K562 (cell line): ENCODE results near the gene MAP1LC3B2. TPM values are rescaled to one million over a fixed set of nuclear protein-coding genes. Genes with fewer than 3 reads are reported as not detected.

Source experiments
- ATAC-seq: fragments of 200-7000 bp; cut with Tn5 transposase; 3 replicates; pipeline ENCODE4 v1.9.1; 2020; ENCODE audit warnings: moderate library complexity
- BruUV-seq: library from RNA; stranded (reverse); fragments of 400-500 nt; replicated peaks from 2 replicates; lab custom pipeline; 2021; lab: Mats Ljungman, UMichigan
- CTCF ChIA-PET: fragments of 300-600 bp; formaldehyde crosslinking; extraction: SDS; loops from one replicate; lab custom pipeline; 2021; ENCODE audit warnings: low intra/inter-chr PET ratio; lab: Yijun Ruan, JAX
- POLR2A ChIA-PET: fragments of 300-600, 350-650 bp; sonication (Branson Sonifier 250); formaldehyde crosslinking; extraction: SDS; loops from one replicate; lab custom pipeline; 2021; ENCODE audit warnings: antibody characterized with exemption, inconsistent platforms; lab: Yijun Ruan, JAX
- DNase-seq, 4 experiments: peaks; one replicate each; pipeline versions ENCODE4 v3.0.0 to v3.0.0-alpha.2; 2011 to 2018; ENCODE audit warnings: low spot score in 3 of 4, mixed read lengths in 3 of 4; ENCODE audit errors: extremely low read depth in 1 of 4
- FAIRE-seq: peaks from 2 replicates; lab custom pipeline; 2011; peaks lifted over from hg19 to GRCh38; lab: Jason Lieb, UNC
- H2AFZ ChIP-seq: 2 replicates; pipeline ENCODE4 v1.6.0; 2011; ENCODE audit warnings: low read depth, low read length, control low read depth, inconsistent platforms
- H3K27ac ChIP-seq: fragments of 200-600 bp; 3 replicates; pipeline ENCODE4 v1.8.0; 2011; ENCODE audit warnings: low read depth, mild to moderate bottlenecking, control low read depth, inconsistent platforms, low read length, moderate library complexity, mixed read lengths; ENCODE audit errors: extremely low read depth
- H3K27me3 ChIP-seq, 2 experiments: fragments of 300-600 bp in 1 of 2; 2 replicates in 1 of 2; 3 replicates in 1 of 2; pipeline versions ENCODE4 v1.6.0 to v1.8.0; 2011; ENCODE audit warnings: inconsistent platforms in 2 of 2, low read length in 2 of 2, mild to moderate bottlenecking in 1 of 2, mixed read lengths in 1 of 2, moderate library complexity in 1 of 2; ENCODE audit not compliant: control insufficient read depth in 2 of 2, insufficient read depth in 2 of 2
- H3K36me3 ChIP-seq: fragments of 300-600 bp; 3 replicates; pipeline ENCODE4 v1.8.0; 2011; ENCODE audit warnings: mild to moderate bottlenecking, low read length, inconsistent platforms; ENCODE audit not compliant: control insufficient read depth, insufficient read depth
- H3K4me1 ChIP-seq, 2 experiments: fragments of 200-600 bp in 1 of 2; replicated peaks in 1 of 2; 2 replicates in 1 of 2; 3 replicates in 1 of 2; pipeline versions ENCODE4 v1.5.1 to v1.8.0; 2011; ENCODE audit warnings: inconsistent platforms in 2 of 2, low read length in 2 of 2, mild to moderate bottlenecking in 1 of 2, mixed read lengths in 1 of 2, moderate library complexity in 1 of 2; ENCODE audit not compliant: control insufficient read depth in 2 of 2, insufficient read depth in 2 of 2
- H3K4me2 ChIP-seq: 2 replicates; pipeline ENCODE4 v1.6.1; 2011; ENCODE audit warnings: low read length, control low read depth, inconsistent platforms, mixed read lengths; ENCODE audit not compliant: insufficient read depth
- H3K4me3 ChIP-seq: fragments of 200-600 bp; sonication (generic), shearing (Covaris generic); 2 replicates; pipeline ENCODE4 v1.5.1; 2016; ENCODE audit warnings: control low read depth, inconsistent platforms
- H3K79me2 ChIP-seq: fragments of 200-600 bp; 3 replicates; pipeline ENCODE4 v1.8.0; 2011; ENCODE audit warnings: low read length, inconsistent platforms; ENCODE audit not compliant: control insufficient read depth, insufficient read depth
- H3K9ac ChIP-seq, 2 experiments: 2 replicates each; pipeline versions ENCODE4 v1.6.0 to v1.6.1; 2011; ENCODE audit warnings: low read depth in 2 of 2, low read length in 2 of 2, control low read depth in 1 of 2, inconsistent platforms in 1 of 2, mild to moderate bottlenecking in 1 of 2, mixed read lengths in 1 of 2; ENCODE audit not compliant: insufficient read depth in 1 of 2
- H3K9me1 ChIP-seq: one replicate; pipeline ENCODE4 v1.6.0; 2011; ENCODE audit warnings: inconsistent platforms, mild to moderate bottlenecking, low read length, moderate library complexity; ENCODE audit not compliant: control insufficient read depth, insufficient read depth
- H3K9me3 ChIP-seq: replicated peaks from 2 replicates; pipeline ENCODE4 v1.5.1; 2011; ENCODE audit warnings: low read depth, low read length, inconsistent platforms; ENCODE audit not compliant: control insufficient read depth, insufficient read depth
- H4K20me1 ChIP-seq: replicated peaks from 2 replicates; pipeline ENCODE4 v1.6.1; 2011; ENCODE audit warnings: low read length, inconsistent platforms, mixed read lengths; ENCODE audit not compliant: control insufficient read depth, insufficient read depth
- CTCF ChIP-seq, 3 experiments: IDR thresholded peaks in 2 of 3; conservative IDR thresholded peaks in 1 of 3; 2 replicates each; pipeline ENCODE4 v1.5.1; 2011 to 2012; ENCODE audit warnings: low read length in 3 of 3, mild to moderate bottlenecking in 3 of 3, control low read depth in 2 of 3, improper control_type of control experiment in 1 of 3, inconsistent platforms in 1 of 3, low read depth in 1 of 3, mixed read lengths in 1 of 3, moderate library complexity in 1 of 3; ENCODE audit not compliant: insufficient read depth in 2 of 3
- ETV5 ChIP-seq: sonication (generic); formaldehyde crosslinking; IDR thresholded peaks from 2 replicates; pipeline ENCODE4 v1.4.0; 2020; ENCODE audit warnings: low read depth, mild to moderate bottlenecking, missing genetic modification reagents
- HINFP ChIP-seq: fragments of 450-650 bp; conservative IDR thresholded peaks from 2 replicates; pipeline ENCODE4 v1.6.1; 2016; ENCODE audit warnings: missing genetic modification characterization, low read depth, mild to moderate bottlenecking, control low read depth, missing compliant biosample characterization
- ID3 ChIP-seq, 2 experiments: fragments of 250-450 bp in 1 of 2; fragments of 450-650 bp in 1 of 2; sonication (Bioruptor Pico) in 1 of 2; IDR thresholded peaks; 2 replicates each; pipeline versions ENCODE4 v1.6.1 to v1.8.0; 2016 to 2021; ENCODE audit warnings: mild to moderate bottlenecking in 2 of 2, moderate library complexity in 2 of 2, missing compliant biosample characterization in 1 of 2, missing genetic modification characterization in 1 of 2
- LCOR ChIP-seq: sonication (generic); formaldehyde crosslinking; IDR thresholded peaks from 2 replicates; pipeline ENCODE4 v1.8.0; 2022; ENCODE audit warnings: mild to moderate bottlenecking, missing genetic modification reagents
- LEF1 ChIP-seq: fragments of 450-650 bp; IDR thresholded peaks from 2 replicates; pipeline ENCODE4 v1.6.1; 2016; ENCODE audit warnings: mild to moderate bottlenecking
- MCM7 ChIP-seq, 2 experiments: fragments of 450-650 bp; IDR thresholded peaks; 2 replicates each; pipeline ENCODE4 v1.6.1; 2016 to 2018
- PCBP1 ChIP-seq: fragments of 200-400 bp; formaldehyde crosslinking; IDR thresholded peaks from 2 replicates; pipeline ENCODE4 v1.6.1; 2018; ENCODE audit warnings: mild to moderate bottlenecking, low read depth, low read length; ENCODE audit not compliant: poor library complexity, severe bottlenecking
- WGBS: fragments of 100-300 bp; shearing (Covaris generic); methylation state at CpG from one replicate; pipeline ENCODE4 v1.1.6; 2016; ENCODE audit warnings: low coverage, mixed read lengths; ENCODE audit not compliant: insufficient coverage; ENCODE audit errors: missing lambda C conversion rate; 5-methylcytosine and 5-hydroxymethylcytosine counted together
- in situ Hi-C: fragments of 300-500 bp; cut with MboI; formaldehyde crosslinking; loops from 4 replicates; pipeline ENCODE4 v1.15.0; 2018; ENCODE audit warnings: inconsistent platforms, mixed read lengths
- intact Hi-C: fragments of 100-400 bp; cut with micrococcal nuclease; formaldehyde crosslinking; loops from 2 replicates; pipeline ENCODE4 v1.14.2; 2022
- polyA plus RNA-seq, 8 experiments: library from polyadenylated mRNA; depleted of rRNA in 4 of 8; stranded (reverse) in 5 of 8; unstranded in 3 of 8; fragments of >200 nt; fragmentation: Nextera tagmentation in 2 of 8; fragmentation: Illumina TruSeq in 1 of 8; extraction: Ambion mirVana in 2 of 8; extraction: Trizol in 1 of 8; gene quantifications; 2 replicates each; pipeline versions ENCODE4 v1.2.1 to v1.2.3, GENCODE V29; 2011 to 2014; ENCODE audit warnings: inconsistent platforms in 1 of 8, missing spikeins in 1 of 8
- total RNA-seq, 7 experiments: library from RNA; depleted of rRNA in 6 of 7; stranded (reverse); fragments of >200 nt in 6 of 7; fragmentation: Illumina TruSeq in 2 of 7; extraction: Trizol in 2 of 7; gene quantifications; 2 replicates each; pipeline versions ENCODE4 v1.2.1 to v1.2.3, GENCODE V29; 2011 to 2021; ENCODE audit warnings: low replicate concordance in 1 of 7
- TF ChIP-seq, protein P1 (sequence below): sonication (generic); formaldehyde crosslinking; IDR thresholded peaks from 2 replicates; pipeline ENCODE4 v1.8.0; 2022; ENCODE audit warnings: mild to moderate bottlenecking, low read depth, missing genetic modification reagents

MAP1LC3B2 gene
- total and polyA plus RNA-seq, 9 of the 15 experiments (the other 6 are each of a cell fraction or from before 2014, with no cell fraction given), result 0.53 to 2.8 (median 0.76) TPM; not detected in 2

DNA sequence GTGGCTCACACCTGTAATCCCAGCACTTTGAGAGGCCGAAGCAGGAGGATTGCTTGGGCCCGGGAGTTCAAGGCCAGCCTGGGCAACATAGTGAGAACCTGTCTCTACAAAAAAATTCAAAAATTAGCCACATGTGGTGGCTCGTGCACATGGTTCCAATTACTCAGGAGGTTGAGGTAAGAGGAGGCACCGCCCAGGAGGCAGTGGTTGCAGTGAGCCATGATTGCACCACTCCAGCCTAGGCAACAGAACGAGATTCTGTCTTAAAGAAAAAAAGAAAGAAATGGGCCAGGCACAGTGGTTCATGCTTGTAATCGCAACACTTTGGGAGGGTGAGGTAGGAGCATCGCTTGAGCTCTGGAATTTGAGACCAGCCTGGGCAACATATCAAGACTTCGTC lies 33.5 kb downstream of the MAP1LC3B2 start:
- TF ChIP-seq HINFP (tag) (no peak), LEF1 (no peak), CTCF (IDR thresholded peaks at IDR 0.05 in 2 of 3, conservative IDR thresholded peaks at IDR 0.05 in 1 of 3; ENCODE audit: insufficient read depth in 2 of 3, low read depth in 1 of 3, low read length in 3 of 3) (no peak), LCOR (CRISPR knock-in tag) (no peak), ID3 (CRISPR knock-in tag; IDR thresholded peaks at IDR 0.05) (no peak), ID3 (tag; IDR thresholded peaks at IDR 0.05) (no peak), MCM7 (IDR thresholded peaks at IDR 0.05) (no peak), PCBP1 (no peak), ETV5 (CRISPR knock-in tag) (no peak)
- TF ChIP-seq, protein P1, sequence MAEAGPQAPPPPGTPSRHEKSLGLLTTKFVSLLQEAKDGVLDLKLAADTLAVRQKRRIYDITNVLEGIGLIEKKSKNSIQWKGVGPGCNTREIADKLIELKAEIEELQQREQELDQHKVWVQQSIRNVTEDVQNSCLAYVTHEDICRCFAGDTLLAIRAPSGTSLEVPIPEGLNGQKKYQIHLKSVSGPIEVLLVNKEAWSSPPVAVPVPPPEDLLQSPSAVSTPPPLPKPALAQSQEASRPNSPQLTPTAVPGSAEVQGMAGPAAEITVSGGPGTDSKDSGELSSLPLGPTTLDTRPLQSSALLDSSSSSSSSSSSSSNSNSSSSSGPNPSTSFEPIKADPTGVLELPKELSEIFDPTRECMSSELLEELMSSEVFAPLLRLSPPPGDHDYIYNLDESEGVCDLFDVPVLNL (CRISPR knock-in tag), result no peak
- in situ Hi-C loops, result no loop called here
- Histone ChIP-seq H4K20me1 (no peaks in the 10 kb centered on the region), H3K27ac (no peak overlapping the region), H3K9me3 (no peaks in the 10 kb centered on the region), H3K36me3 (no peaks in the 10 kb centered on the region), H3K27me3 (no peaks in the 10 kb centered on the region), H3K79me2 (no peaks in the 10 kb centered on the region), H2AFZ (peak overlapping the region; percentile 86), H3K4me2 (no peak overlapping the region), H3K9ac (no peak overlapping the region; a peak in 1 of 4 replicates), H3K9me1 (no peaks in the 10 kb centered on the region), H3K4me1 (peaks cover 16 to 18% of the 10 kb centered on the region in 2 experiments), H3K4me3 (no peak overlapping the region)
- POLR2A ChIA-PET, result no interaction called here
- DNase-seq, result no peak
- no peak for FAIRE-seq
- CTCF ChIA-PET, result no interaction called here
- ATAC-seq, result no peak
- WGBS, result 87% methylated on average over 8 of the region's 8 CpGs
- intact Hi-C loops, result loop anchor here (10.0 kb wide), 1 partner anchor 598 kb away; no protein-coding TSS in a partner anchor
- no TSS peak for BruUV-seq
